GM12891 (cell line): ENCODE data around the gene EIPR1.

Experiments
- POLR2A ChIP-seq: IDR thresholded peaks from 2 replicates; pipeline ENCODE4 v1.6.1; 2011; ENCODE audit warnings: low read depth, low read length, control low read depth
- POLR2AphosphoS5 ChIP-seq: IDR thresholded peaks from 2 replicates; pipeline ENCODE4 v1.6.1; 2011; ENCODE audit warnings: low read depth, low read length, control low read depth
- TAF1 ChIP-seq: IDR thresholded peaks from 2 replicates; pipeline ENCODE4 v1.6.1; 2011; ENCODE audit warnings: low read depth, low read length, control low read depth

GRCh38 chr2:3323360-3324035 lies 54.1 kb downstream of the EIPR1 start:
- TF ChIP-seq POLR2AphosphoS5 (no peak), POLR2A (no peak), TAF1 (no peak)
